ENCODE data around the gene SERTAD2. TPM values are rescaled to one million over a fixed set of nuclear protein-coding genes. Genes with fewer than 3 reads are reported as not detected.

SERTAD2 gene
- total RNA-seq, 2 experiments from 2014 or later: 11.4 to 11.6 TPM

DNA sequence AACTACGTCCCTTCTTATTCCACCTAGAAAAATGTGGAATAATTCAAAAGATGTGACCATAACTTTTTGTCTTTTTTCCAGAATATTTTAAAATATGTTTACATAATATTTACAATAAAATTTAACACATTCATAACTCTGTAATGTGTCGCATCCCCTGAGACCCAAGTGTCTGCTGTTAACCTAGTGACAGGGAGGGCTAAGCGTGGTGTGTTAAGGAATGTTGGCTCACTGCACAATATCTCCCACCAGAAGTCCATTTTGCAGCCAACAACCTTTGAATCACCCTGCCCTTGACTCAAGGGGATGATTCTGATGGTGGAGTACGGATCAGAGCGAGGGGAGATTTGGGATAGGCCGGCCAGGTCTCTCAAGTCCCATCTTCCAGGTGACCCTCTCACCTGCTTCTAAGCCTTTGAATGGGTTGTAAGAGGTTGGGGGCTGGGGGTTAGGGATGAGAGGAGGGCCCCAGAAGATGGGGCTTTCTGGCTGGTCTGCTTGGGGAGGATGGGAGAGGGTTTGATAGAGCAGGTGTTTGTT is 43.3 kb downstream of the SERTAD2 start:
- no peak overlapping the region for H3K27ac Mint-ChIP-seq
- H3K9me3 Mint-ChIP-seq: no peaks in the 10 kb centered on the region
- CTCF ChIA-PET: interaction anchor here (0.6 to 1.7 kb wide), 5 partner anchors 20 to 40 kb away, joined by 3 to 5 read pairs (median 3); no protein-coding TSS in a partner anchor
- H3K27me3 Mint-ChIP-seq (ENCODE audit: low read depth): no peaks in the 10 kb centered on the region
- H3K4me1 Mint-ChIP-seq (ENCODE audit: low read depth): peaks cover 24% of the 10 kb centered on the region
- intact Hi-C loops (cut with micrococcal nuclease): no loop called here
- H3K36me3 Mint-ChIP-seq (ENCODE audit: low read depth): no peaks in the 10 kb centered on the region
- no peak for DNase-seq
- H3K4me3 Mint-ChIP-seq: no peak overlapping the region

DNA sequence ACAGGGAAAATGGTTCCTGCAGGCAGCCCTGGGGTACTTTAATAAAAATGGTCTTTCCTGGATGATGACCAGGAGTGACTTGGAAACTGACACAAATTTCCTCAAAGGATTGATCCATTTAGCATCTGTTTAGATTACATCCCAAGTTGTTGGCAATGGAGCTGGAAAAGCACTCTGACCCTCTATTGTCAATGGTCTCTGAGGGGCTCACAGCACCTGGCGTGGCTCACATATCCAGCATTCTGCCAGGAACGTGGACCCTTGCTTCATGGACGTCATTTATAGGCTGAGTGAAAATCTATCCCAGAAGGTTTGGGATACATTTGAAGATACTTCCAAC is 43.8 kb downstream of the SERTAD2 start:
- no peak overlapping the region for H3K27ac Mint-ChIP-seq
- intact Hi-C loops (cut with micrococcal nuclease): loop anchor here (1.0 kb wide), 2 partner anchors 255 to 263 kb away; no protein-coding TSS in a partner anchor
- no peaks in the 10 kb centered on the region for H3K36me3 Mint-ChIP-seq (ENCODE audit: low read depth)
- H3K4me3 Mint-ChIP-seq: peak overlapping the region; percentile 65
- no peaks in the 10 kb centered on the region for H3K27me3 Mint-ChIP-seq (ENCODE audit: low read depth)
- no peak for DNase-seq
- CTCF ChIA-PET: interaction anchor here (0.8 to 1.7 kb wide), 4 partner anchors 9 to 39 kb away, joined by 3 to 6 read pairs (median 4); no protein-coding TSS in a partner anchor
- peaks cover 24% of the 10 kb centered on the region for H3K4me1 Mint-ChIP-seq (ENCODE audit: low read depth)
- H3K9me3 Mint-ChIP-seq: no peaks in the 10 kb centered on the region

DNA sequence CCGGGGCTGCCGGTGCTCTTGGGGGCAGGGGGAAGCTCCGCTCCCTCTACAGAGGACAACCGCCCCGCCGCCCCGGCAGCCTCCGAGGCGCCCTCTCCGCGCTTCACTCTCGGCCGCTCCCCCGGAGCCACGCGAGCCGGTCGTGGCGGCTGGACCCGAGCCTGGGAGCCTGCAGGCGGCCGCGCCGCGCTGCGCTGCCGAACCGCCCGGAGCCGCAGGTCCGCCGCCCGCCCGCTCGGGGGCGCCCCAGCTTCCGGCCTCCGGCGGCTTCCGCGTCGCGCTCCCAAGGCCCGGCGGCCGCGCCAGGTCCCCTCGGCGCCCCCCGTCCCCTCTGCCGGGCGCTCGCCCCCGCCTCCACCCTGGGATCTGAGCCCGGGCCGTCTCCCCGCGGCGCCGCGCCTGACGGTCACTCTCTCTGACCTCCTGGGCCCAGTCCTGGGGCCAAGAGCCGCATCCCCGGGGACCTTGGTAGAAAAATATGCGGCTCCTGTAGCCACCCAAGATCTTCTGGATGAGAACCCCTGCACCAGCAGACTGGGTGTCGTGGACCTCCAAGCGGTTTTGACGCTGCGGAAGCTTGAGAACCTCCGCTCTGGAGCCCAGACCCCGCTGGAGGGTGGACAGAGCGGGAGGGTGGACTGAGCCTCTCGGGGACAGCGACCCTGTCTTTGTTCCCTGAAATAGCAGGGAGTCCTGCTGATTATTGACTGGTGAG is 44.3 kb downstream of the SERTAD2 start:
- Mint-ChIP-seq H3K4me3 (peak overlapping the region; percentile 65), H3K27ac (no peak overlapping the region), H3K36me3 (ENCODE audit: low read depth) (no peaks in the 10 kb centered on the region), H3K9me3 (peaks cover 2% of the 10 kb centered on the region), H3K4me1 (ENCODE audit: low read depth) (peaks cover 24% of the 10 kb centered on the region), H3K27me3 (ENCODE audit: low read depth) (no peaks in the 10 kb centered on the region)
- CTCF ChIA-PET: interaction anchor here (0.7 to 2.1 kb wide), 13 partner anchors 9 to 281 kb away, joined by 3 to 8 read pairs (median 5); partner anchors contain the start of gene SERTAD2
- intact Hi-C loops (cut with micrococcal nuclease): loop anchor here (1.0 kb wide), 2 partner anchors 256 to 264 kb away; no protein-coding TSS in a partner anchor
- peak; percentile 62 for DNase-seq

DNA sequence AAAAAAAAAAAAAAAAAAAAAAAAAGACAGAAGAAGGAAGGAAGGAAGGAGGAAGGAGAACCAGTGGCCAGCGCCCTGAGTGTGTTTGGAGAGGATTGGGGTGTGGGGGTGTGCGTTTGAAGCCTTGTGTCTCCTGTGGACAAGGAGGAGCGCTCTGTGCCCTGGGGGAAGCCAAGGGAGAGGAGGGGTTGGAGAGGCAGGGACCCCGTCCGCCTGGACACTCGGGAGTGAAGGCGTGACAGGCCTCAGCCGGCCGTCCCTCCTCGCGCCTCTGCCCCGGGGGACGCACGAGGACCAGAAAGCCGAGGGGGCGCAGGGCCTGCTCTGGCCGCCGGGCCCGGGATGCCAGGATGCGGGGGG is 44.9 kb downstream of the SERTAD2 start:
- H3K27ac Mint-ChIP-seq: peak overlapping the region; percentile 47
- no peak for DNase-seq
- peaks cover 24% of the 10 kb centered on the region for H3K4me1 Mint-ChIP-seq (ENCODE audit: low read depth)
- no peaks in the 10 kb centered on the region for H3K36me3 Mint-ChIP-seq (ENCODE audit: low read depth)
- peaks cover 6% of the 10 kb centered on the region for H3K9me3 Mint-ChIP-seq
- peak overlapping the region; percentile 68 for H3K4me3 Mint-ChIP-seq
- H3K27me3 Mint-ChIP-seq (ENCODE audit: low read depth): no peaks in the 10 kb centered on the region
- intact Hi-C loops (cut with micrococcal nuclease): loop anchor here (1.0 kb wide), 2 partner anchors 256 to 264 kb away; no protein-coding TSS in a partner anchor
- CTCF ChIA-PET: interaction anchor here (0.7 to 2.1 kb wide), 13 partner anchors 8 to 281 kb away, joined by 3 to 8 read pairs (median 5); partner anchors contain the start of gene SERTAD2

DNA sequence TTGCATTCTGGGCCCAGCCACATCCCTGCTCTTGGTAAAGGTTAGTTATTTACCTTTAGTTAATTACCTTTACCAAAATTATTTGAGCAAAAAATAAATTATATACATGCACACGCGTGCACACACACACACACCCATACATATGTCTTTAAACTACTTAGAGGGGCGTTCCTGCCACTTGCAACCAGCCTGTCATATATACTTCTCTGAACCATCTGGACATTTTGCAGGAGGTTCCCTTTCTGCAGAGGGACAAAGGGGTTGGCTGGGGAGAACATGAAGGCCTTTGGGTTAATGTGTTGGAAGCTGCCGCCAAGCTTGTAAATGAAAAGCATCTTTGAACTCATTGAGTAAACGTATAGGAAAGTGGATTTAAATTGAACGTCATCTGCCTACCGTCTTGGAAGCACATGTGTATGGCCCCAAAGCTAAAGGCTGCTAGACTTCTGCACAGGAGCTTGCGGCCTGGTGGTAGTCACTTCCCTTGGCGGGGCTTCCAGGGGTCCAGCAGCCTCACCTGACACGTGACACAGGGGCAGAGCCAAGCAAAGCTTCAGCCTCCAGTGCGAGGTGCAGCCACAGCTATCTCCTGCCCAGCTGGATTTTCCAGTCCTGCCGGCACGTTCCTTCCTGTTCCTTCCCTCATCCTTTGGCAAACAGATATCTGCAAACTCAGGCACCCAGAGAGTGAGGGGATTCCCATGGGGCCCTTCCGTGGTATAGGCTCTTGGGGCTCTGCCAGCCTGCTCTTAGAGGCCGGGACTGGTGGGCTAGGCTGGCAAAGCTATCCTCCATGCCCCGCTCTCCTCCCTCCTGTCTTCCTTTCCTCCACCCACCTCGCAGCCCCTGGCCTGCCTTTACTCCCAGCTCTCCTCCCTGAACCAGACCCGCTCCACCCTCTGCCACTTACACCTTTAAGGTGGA is 46.1 kb downstream of the SERTAD2 start:
- Mint-ChIP-seq H3K4me1 (ENCODE audit: low read depth) (peaks cover 24% of the 10 kb centered on the region), H3K36me3 (ENCODE audit: low read depth) (no peaks in the 10 kb centered on the region), H3K27ac (no peak overlapping the region), H3K4me3 (no peak overlapping the region), H3K27me3 (ENCODE audit: low read depth) (no peaks in the 10 kb centered on the region), H3K9me3 (peaks cover 6% of the 10 kb centered on the region)
- no peak for DNase-seq
- CTCF ChIA-PET: interaction anchor here (0.6 to 2.1 kb wide), 16 partner anchors 9 to 280 kb away, joined by 3 to 19 read pairs (median 4); partner anchors contain the start of genes AFTPH and SERTAD2
- intact Hi-C loops (cut with micrococcal nuclease): loop anchor here (1.0 to 2.0 kb wide), 6 partner anchors 37 to 449 kb away; partner anchors contain the start of genes AFTPH and CEP68

DNA sequence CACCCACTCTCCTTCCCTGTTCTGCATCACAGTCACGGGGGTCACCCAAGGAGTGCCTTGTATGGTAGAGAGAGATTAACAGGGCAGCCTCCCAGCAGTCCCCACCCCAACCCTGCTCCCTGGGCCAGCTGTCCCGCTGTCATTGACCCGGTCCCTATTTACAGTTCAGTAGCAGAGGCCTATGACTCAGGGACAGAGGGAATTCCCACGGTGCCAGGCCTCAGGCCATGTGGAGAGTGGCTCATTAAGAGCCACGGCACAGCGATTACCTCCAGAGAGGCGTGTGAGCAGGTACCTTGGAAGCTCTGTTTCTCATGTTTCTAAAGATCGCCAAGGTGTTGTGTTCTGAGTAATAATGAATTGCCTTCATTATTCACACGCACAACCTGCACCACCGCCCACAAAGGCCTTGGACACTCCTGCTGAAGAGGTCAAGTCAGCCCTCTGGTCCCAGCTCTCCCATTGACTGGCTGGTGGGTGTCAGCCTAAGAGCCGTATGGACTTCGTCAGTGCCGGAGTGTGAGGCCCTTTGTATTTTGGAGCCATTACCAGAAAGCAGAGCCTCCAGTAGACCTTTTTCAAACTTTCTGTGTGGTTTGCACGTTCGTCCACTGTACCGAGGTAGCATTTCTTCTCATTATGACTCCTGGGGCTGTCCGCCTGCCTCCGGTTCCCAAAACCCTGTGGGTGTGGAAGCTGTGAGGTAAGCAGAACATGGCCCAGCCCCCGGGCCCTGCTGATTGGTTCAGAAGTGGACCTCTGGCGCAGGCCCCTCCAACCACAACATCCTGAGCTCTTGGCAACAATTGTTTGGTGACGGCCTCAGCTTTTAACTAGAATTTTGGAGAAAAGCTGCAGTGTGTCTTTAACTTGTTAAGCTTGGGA is 47.0 kb downstream of the SERTAD2 start:
- DNase-seq: peak; percentile 94
- CTCF ChIA-PET: interaction anchor here (0.6 to 2.1 kb wide), 13 partner anchors 9 to 262 kb away, joined by 3 to 19 read pairs (median 4); partner anchors contain the start of gene AFTPH
- peaks cover 6% of the 10 kb centered on the region for H3K9me3 Mint-ChIP-seq
- no peak overlapping the region for H3K4me3 Mint-ChIP-seq
- no peaks in the 10 kb centered on the region for H3K27me3 Mint-ChIP-seq (ENCODE audit: low read depth)
- peak overlapping the region; percentile 62 for H3K27ac Mint-ChIP-seq
- no peaks in the 10 kb centered on the region for H3K36me3 Mint-ChIP-seq (ENCODE audit: low read depth)
- H3K4me1 Mint-ChIP-seq (ENCODE audit: low read depth): peaks cover 24% of the 10 kb centered on the region
- intact Hi-C loops (cut with micrococcal nuclease): loop anchor here (1.0 to 2.0 kb wide), 6 partner anchors 38 to 450 kb away; partner anchors contain the start of genes AFTPH and CEP68

DNA sequence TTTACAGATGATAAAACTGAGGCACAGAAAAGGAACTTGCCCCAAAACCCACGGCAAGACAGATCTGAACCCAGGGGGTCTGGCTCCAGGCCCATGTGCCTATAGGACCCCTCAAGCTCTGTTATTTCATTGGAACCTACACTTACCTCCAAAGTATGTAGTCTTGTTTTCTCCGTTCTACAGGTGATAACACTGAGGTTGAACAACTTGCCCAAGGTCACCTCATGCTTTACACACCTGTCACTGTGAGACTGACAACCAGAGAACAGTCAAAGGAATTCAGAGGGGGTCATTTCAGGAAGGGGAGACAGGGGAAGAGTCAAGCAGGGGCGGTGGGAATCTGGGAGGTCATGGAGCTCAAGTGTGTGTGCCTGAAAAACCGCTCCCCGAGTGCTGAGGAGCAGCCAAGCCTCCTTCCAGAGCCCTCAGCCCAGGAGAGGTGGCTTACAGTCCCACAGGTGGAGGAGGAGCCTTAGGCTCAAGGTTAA is 47.7 kb downstream of the SERTAD2 start:
- Mint-ChIP-seq H3K27me3 (ENCODE audit: low read depth) (no peaks in the 10 kb centered on the region), H3K36me3 (ENCODE audit: low read depth) (no peaks in the 10 kb centered on the region), H3K27ac (peak overlapping the region; percentile 62), H3K9me3 (peaks cover 6% of the 10 kb centered on the region), H3K4me1 (ENCODE audit: low read depth) (peaks cover 24% of the 10 kb centered on the region), H3K4me3 (no peak overlapping the region)
- CTCF ChIA-PET: interaction anchor here (0.6 to 2.1 kb wide), 10 partner anchors 9 to 228 kb away, joined by 3 to 19 read pairs (median 4); partner anchors contain the start of gene AFTPH
- DNase-seq: no peak
- intact Hi-C loops (cut with micrococcal nuclease): loop anchor here (2.0 kb wide), 3 partner anchors 39 to 451 kb away; partner anchors contain the start of gene CEP68

DNA sequence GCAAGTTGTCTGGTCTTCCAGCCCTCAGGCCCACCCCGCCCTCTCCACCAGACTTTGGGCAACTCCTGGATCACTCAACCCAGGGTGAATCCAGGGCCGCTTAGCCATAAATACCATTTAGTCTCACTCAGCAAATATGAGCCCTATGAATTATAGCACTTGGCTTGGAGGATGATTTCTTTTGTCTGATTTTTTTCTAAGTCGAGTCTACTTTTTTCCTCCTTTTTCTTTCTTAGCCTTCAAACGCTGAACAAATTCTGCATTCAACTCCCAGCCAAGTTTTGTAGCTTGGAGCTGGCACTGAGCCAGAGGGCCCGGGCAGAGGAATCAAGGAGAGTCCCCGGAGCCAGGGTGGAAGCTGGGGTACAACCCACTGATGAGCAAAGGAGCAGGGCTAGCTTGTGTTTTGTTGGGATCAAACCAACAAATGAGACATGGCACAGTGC is 48.7 kb downstream of the SERTAD2 start:
- Mint-ChIP-seq H3K27me3 (ENCODE audit: low read depth) (no peaks in the 10 kb centered on the region), H3K36me3 (ENCODE audit: low read depth) (no peaks in the 10 kb centered on the region), H3K9me3 (peaks cover 6% of the 10 kb centered on the region), H3K27ac (no peak overlapping the region), H3K4me1 (ENCODE audit: low read depth) (peaks cover 24% of the 10 kb centered on the region), H3K4me3 (no peak overlapping the region)
- no peak for DNase-seq
- intact Hi-C loops (cut with micrococcal nuclease): no loop called here
- CTCF ChIA-PET: interaction anchor here (0.7 to 1.5 kb wide), 7 partner anchors 10 to 268 kb away, joined by 3 to 4 read pairs (median 3); no protein-coding TSS in a partner anchor

DNA sequence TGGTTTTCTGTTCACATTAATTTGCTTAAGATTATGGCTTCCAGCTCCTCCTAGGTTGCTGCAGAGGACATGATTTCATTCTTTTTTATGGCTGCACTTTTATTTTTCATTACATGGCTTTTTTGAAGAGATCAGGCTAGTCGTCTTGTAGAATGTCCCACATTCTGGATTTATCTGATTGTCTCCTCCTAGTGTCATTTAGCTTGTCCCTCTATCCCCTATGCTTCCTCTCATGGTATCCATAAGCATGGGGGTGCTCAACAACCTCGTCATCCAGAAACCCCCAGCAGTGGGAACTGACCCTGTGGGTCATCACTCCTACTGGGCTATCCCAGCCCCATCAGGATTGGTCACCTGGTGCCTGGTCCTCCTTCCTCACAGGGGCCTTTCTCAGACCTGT is 49.6 kb downstream of the SERTAD2 start:
- no peaks in the 10 kb centered on the region for H3K36me3 Mint-ChIP-seq (ENCODE audit: low read depth)
- CTCF ChIA-PET: no interaction called here
- no peak overlapping the region for H3K4me3 Mint-ChIP-seq
- peaks cover 6% of the 10 kb centered on the region for H3K9me3 Mint-ChIP-seq
- intact Hi-C loops (cut with micrococcal nuclease): no loop called here
- no peaks in the 10 kb centered on the region for H3K27me3 Mint-ChIP-seq (ENCODE audit: low read depth)
- no peak for DNase-seq
- peaks cover 24% of the 10 kb centered on the region for H3K4me1 Mint-ChIP-seq (ENCODE audit: low read depth)
- no peak overlapping the region for H3K27ac Mint-ChIP-seq

DNA sequence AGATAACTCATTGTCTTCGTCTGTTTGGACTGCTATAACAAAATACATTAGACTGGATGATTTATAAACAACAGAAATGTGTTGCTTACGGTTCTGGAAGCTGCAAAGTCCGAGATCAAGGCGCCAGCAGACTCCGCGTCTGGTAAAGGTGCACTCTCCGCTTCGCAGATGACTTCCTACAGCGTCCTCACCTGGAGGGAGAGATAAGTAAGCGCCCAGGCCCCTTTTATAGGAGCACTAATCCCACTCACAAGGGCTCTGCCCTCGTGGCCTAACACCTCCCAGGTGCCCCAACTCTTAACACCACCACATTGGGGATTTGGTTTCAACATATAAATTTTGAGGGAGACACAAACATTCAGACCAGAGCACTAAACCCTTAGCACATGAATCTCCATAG is 51.3 kb downstream of the SERTAD2 start:
- no peak for DNase-seq
- CTCF ChIA-PET: no interaction called here
- Mint-ChIP-seq H3K4me3 (no peak overlapping the region), H3K27ac (no peak overlapping the region), H3K27me3 (ENCODE audit: low read depth) (no peaks in the 10 kb centered on the region), H3K9me3 (peaks cover 6% of the 10 kb centered on the region), H3K4me1 (ENCODE audit: low read depth) (peaks cover 15% of the 10 kb centered on the region), H3K36me3 (ENCODE audit: low read depth) (no peaks in the 10 kb centered on the region)
- intact Hi-C loops (cut with micrococcal nuclease): no loop called here
